PC-3 (cell line): ENCODE data around the gene LCNL1.

Experiments used
- CTCF ChIP-seq: fragments of 300-600 bp; sonication (generic); conservative IDR thresholded peaks from 2 replicates; pipeline ENCODE4 v1.5.1; 2017; ENCODE audit warnings: antibody characterized with exemption, low read depth, mild to moderate bottlenecking, low read length
- EZH2 ChIP-seq: fragments of 300-600 bp; sonication (generic); IDR thresholded peaks from one replicate; pipeline ENCODE4 v1.6.1; 2017; ENCODE audit warnings: antibody characterized with exemption, mild to moderate bottlenecking, low read length; ENCODE audit not compliant: unreplicated experiment
- EZH2phosphoT487 ChIP-seq: fragments of 300-600 bp; sonication (generic); IDR thresholded peaks from 2 replicates; pipeline ENCODE4 v1.6.1; 2018; ENCODE audit warnings: mild to moderate bottlenecking, antibody characterized with exemption, low read length, borderline replicate concordance

GRCh38 chr9:136994888-136995230 lies 12.1 kb downstream of the LCNL1 start:
- TF ChIP-seq CTCF (no peak), EZH2 (no peak), EZH2phosphoT487 (no peak)
